Eye (tissue), 1 donor: ENCODE results near the gene CDH11.

Experiments
- DNase-seq: peaks from one replicate; pipeline ENCODE4 v3.0.0-alpha.2; 2015

CDH11 gene

GRCh38 chr16:65121870-65122723 is at the start of gene CDH11:
TSS of gene CDH11 (minus strand) at chr16:65122063. CDS start at chr16:65004869, 117,194 bp downstream.
- DNase-seq, result peak; percentile 95

- peak; percentile 91 for DNase-seq
Observed at GRCh38 chr16:65154321-65154720, 32.5 kb upstream of the CDH11 start.

GRCh38 chr16:65153365-65154105 is 31.7 kb upstream of the CDH11 start:
- peak; percentile 35 for DNase-seq

GRCh38 chr16:65148804-65149203 is 26.9 kb upstream of the CDH11 start:
- no peak for DNase-seq

- DNase-seq, result no peak
Observed at GRCh38 chr16:65142276-65142675, 20.4 kb upstream of the CDH11 start.

- no peak for DNase-seq
Observed at GRCh38 chr16:65136681-65137080, 14.8 kb upstream of the CDH11 start.

- no peak for DNase-seq
Observed at GRCh38 chr16:65126845-65127624, 5.2 kb upstream of the CDH11 start.

- no peak for DNase-seq
Observed at GRCh38 chr16:65125871-65126270, 4.0 kb upstream of the CDH11 start.

GRCh38 chr16:65125322-65125721 is 3.5 kb upstream of the CDH11 start:
- no peak for DNase-seq

GRCh38 chr16:65124596-65124995 is 2.7 kb upstream of the CDH11 start:
- no peak for DNase-seq

- no peak for DNase-seq
Observed at GRCh38 chr16:65124212-65124548, 2.3 kb upstream of the CDH11 start.

GRCh38 chr16:65123396-65124211 is 1.7 kb upstream of the CDH11 start:
- DNase-seq, result peak; percentile 79

GRCh38 chr16:65122724-65123395 is 997 bp upstream of the CDH11 start:
- peak; percentile 91 for DNase-seq

GRCh38 chr16:65120831-65121721 is 787 bp downstream of the CDH11 start:
- peak; percentile 78 for DNase-seq

- peak; percentile 83 for DNase-seq
Observed at GRCh38 chr16:65120461-65120830, 1.4 kb downstream of the CDH11 start.

- DNase-seq, result no peak
Observed at GRCh38 chr16:65119901-65120401, 1.9 kb downstream of the CDH11 start.

- DNase-seq, result peak; percentile 53
Observed at GRCh38 chr16:65119435-65119834, 2.4 kb downstream of the CDH11 start.

- DNase-seq, result peak; percentile 63
Observed at GRCh38 chr16:65118871-65119270, 3.0 kb downstream of the CDH11 start.

- DNase-seq, result peak; percentile 96
Observed at GRCh38 chr16:65117811-65118448, 3.9 kb downstream of the CDH11 start.

GRCh38 chr16:65116818-65117430 is 4.9 kb downstream of the CDH11 start:
- DNase-seq, result peak; percentile 45
